HT1080 (cell line): ENCODE measurements around the gene VARS1. TPM values are rescaled to one million over a fixed set of nuclear protein-coding genes. Genes with fewer than 3 reads are reported as not detected.
"Not testable (repeated sequence)": the region's sequence is repeated elsewhere in the genome, so short reads cannot be mapped to it uniquely, and the experiment has no call there.

ENCODE experiments used
- DNase-seq: peaks from one replicate; pipeline ENCODE4 v3.0.0-alpha.2; 2015; ENCODE audit warnings: low read depth
- total RNA-seq: library from RNA; depleted of rRNA; stranded (reverse); fragments of >200 nt; shearing (Covaris generic); gene quantifications from 2 replicates; pipeline ENCODE4 v1.2.3, GENCODE V29; 2014

The VARS1 gene
- total RNA-seq, 1 experiment from 2014 or later, result 76.4 TPM

- DNase-seq, result peak; percentile 52
Observed at GRCh38 chr6:31822036-31822821, 26.7 kb upstream of the VARS1 start.

DNA sequence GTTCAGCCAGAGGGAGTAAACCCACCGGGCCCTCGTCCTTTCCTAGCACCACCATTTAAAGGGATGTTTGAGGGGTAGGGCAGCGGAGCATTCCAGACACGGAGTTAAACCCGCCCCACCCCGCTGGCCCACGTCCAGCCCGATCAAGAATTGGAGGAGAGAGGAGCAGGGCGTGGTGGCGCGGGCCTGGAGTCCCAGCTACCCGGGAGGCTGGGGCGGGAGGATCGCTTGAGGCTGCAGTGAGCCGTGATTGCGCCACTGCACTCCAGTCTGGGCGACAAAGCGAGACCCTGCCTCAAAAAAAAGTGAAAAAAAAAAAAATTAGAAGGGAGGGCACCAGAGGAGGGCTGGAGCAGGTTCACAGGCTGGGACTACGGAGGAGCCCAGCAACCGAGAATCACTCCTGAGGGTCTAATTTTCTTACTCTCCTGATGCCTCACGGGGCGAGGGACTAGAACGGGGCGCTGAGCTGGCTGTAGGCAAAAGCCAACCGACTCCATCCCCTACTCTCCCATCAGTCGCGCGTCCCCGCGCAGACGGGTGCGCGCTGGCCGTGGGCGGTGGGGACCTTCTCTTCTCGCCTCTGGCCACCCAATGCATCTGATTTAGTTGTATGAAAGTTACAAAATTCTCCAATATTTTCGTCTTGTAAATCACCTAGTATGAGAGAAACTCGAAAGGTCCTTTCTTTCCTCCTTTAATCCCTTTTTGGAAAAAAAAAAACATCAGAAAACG lies 25.9 kb upstream of the VARS1 start:
- peak; percentile 53 for DNase-seq

DNA sequence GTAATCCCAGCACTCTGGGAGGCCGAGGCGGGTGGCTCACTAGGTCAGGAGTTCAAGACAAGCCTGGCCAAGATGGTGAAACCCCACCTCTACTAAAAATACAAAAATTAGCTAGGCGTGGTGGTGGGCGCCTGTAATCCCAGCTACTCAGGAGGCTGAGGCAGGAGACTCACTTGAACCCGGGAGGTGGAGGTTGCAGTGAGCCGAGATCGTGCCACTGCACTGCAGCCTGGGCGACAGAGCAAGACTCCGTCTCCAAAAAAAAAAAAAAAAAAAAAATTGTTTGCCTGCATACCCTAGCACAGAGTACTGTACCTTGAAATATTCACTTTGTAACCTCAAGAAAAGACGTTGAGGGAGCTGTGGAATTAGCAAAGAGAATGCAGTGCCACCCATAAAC lies 24.8 kb upstream of the VARS1 start:
- not testable (repeated sequence) for DNase-seq

- DNase-seq, result no peak
Observed at GRCh38 chr6:31819871-31820299, 24.3 kb upstream of the VARS1 start.

DNA sequence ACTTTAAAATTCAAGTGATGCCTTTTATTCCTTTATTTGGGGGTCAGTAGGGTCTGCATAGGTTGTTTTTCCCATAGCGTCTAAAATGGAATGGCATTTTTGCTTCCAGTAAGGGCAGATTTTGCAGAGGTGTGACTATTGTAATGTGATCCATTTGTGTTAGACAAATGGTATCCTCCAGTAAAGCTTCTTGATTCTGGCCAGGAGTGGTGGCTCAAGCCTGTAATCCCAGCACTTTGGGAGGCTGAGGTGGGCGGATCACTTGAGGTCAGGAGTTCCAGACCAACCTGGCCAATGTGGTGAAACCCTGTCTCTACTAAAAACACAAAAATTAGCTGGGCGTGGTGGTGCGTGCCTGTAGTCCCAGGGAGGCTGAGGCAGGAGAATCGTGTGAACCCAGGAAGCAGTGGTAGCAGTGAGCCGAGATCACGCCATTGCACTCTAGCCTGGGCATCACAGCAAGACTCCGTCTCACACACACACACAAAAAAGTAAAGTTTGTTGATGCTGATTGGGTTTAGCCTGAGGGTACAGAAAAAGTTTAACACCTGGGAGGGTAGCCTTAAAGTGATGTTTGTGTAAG lies 22.5 kb upstream of the VARS1 start:
- not testable (repeated sequence) for DNase-seq

DNA sequence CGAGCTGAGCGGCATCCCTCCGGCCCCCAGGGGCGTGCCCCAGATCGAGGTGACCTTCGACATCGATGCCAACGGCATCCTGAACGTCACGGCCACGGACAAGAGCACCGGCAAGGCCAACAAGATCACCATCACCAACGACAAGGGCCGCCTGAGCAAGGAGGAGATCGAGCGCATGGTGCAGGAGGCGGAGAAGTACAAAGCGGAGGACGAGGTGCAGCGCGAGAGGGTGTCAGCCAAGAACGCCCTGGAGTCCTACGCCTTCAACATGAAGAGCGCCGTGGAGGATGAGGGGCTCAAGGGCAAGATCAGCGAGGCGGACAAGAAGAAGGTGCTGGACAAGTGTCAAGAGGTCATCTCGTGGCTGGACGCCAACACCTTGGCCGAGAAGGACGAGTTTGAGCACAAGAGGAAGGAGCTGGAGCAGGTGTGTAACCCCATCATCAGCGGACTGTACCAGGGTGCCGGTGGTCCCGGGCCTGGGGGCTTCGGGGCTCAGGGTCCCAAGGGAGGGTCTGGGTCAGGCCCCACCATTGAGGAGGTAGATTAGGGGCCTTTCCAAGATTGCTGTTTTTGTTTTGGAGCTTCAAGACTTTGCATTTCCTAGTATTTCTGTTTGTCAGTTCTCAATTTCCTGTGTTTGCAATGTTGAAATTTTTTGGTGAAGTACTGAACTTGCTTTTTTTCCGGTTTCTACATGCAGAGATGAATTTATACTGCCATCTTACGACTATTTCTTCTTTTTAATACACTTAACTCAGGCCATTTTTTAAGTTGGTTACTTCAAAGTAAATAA lies 21.8 kb upstream of the VARS1 start:
- not testable (repeated sequence) for DNase-seq

DNA sequence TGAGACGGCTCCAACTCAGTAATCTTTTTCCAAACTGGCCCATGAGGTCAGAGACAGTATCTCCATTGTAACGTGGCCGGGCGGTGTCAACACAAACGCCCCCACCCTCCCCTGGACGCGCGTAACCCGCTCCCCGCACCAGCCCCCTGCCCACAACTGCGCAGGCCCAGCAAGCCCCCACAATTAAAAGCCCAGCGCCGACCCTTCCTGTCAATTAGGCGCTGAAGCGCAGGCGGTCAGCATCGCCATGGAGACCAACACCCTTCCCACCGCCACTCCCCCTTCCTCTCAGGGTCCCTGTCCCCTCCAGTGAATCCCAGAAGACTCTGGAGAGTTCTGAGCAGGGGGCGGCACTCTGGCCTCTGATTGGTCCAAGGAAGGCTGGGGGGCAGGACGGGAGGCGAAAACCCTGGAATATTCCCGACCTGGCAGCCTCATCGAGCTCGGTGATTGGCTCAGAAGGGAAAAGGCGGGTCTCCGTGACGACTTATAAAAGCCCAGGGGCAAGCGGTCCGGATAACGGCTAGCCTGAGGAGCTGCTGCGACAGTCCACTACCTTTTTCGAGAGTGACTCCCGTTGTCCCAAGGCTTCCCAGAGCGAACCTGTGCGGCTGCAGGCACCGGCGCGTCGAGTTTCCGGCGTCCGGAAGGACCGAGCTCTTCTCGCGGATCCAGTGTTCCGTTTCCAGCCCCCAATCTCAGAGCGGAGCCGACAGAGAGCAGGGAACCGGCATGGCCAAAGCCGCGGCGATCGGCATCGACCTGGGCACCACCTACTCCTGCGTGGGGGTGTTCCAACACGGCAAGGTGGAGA lies 19.7 kb upstream of the VARS1 start, which contains the start of the genes HSPA1A and HSPA1L:
TSS of gene HSPA1A (plus strand) at position 519 of the 814 bp plus-strand sequence. CDS start at position 733, 214 bp downstream.
TSS of gene HSPA1L (minus strand) at position 259 of the 814 bp plus-strand sequence. CDS start 3,311 bp downstream, outside the sequence.
- DNase-seq, result peak; percentile 97

- DNase-seq, result peak; percentile 92
Observed at GRCh38 chr6:31814677-31815024, 19.1 kb upstream of the VARS1 start.

DNA sequence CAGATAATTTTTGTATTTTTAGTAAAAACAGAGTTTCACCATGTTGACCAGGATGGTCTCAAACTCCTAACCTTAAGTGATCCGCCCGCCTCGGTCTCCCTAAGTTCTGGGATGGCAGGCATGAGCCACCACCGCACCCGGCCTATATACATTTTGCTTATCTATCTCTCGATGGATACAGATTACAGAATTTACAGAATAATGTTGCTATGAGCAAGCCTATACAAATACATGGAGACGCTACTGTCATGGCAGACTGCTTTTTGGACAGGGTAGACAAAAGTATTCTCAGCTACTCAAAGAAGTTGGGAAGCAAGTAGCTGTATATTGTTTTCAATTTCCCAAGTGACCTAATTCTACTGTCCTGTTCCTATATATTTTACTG lies 17.9 kb upstream of the VARS1 start:
- DNase-seq, result no peak

DNA sequence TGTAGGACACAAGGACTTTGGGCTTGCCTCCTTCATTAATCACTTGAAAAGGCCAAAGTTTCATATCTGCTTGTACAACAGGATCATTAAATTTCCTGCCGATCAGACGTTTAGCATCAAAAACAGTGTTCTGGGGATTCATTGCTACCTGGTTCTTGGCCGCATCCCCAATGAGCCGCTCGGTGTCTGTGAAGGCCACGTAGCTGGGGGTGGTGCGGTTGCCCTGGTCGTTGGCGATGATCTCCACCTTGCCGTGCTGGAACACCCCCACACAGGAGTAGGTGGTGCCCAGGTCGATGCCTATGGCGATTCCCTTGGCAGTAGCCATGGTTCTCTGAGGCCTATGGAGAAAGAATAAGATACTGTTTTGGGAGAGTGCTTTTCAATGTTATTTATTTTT lies 16.1 kb upstream of the VARS1 start:
- DNase-seq, result no peak

DNA sequence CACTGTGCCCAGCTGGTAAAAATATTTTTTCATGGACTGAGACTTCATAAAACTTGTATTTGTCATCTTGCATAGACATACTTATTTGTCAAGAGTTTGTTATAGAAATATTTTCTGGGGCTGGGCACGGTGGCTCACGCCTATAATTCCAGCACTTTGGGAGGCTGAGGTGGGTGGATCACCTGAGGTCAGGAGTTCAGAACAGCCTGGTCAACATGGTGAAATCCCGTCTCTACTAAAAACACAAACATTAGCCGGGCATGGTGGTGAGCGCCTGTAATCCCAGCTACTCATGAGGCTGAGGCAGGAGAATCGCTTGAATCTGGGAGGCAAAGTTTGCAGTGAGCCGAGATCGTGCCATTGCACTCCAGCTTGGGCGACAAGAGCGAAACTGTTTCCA lies 13.0 kb upstream of the VARS1 start:
- not testable (repeated sequence) for DNase-seq

GRCh38 chr6:31806470-31807272 lies 11.1 kb upstream of the VARS1 start, which contains the start of gene LSM2:
Gene LSM2 (minus strand): TSS chr6:31806966. CDS start chr6:31806757, 209 bp downstream.
- DNase-seq, result peak; percentile 98

DNA sequence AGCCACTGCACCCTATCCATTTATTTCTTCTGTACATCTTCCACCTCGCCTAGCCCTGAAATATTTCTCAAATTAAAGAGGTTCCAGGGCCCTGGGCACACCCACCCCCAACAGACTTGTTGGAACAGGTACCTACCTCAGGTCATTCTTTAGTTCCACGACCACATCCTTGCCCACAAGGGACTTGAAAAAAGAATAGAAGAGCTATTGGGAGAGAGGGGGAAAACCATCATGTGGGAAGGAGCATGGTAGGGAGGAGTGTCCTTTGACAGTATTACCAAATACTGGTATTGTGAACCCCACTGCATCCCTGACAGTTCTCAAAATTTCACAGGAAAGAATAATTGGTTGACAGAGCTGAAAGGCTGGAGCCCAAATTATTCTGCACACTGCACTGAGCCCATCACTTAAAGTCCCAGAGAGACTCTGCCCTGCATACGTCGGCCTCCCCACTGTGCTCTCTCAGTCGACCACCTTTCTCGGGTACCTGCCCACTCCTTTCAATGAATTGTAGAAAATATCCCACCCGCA lies 10.5 kb upstream of the VARS1 start:
- DNase-seq, result no peak

GRCh38 chr6:31801031-31801927 lies 5.7 kb upstream of the VARS1 start:
- not testable (repeated sequence) for DNase-seq

GRCh38 chr6:31799781-31800180 lies 4.2 kb upstream of the VARS1 start:
- DNase-seq, result no peak

DNA sequence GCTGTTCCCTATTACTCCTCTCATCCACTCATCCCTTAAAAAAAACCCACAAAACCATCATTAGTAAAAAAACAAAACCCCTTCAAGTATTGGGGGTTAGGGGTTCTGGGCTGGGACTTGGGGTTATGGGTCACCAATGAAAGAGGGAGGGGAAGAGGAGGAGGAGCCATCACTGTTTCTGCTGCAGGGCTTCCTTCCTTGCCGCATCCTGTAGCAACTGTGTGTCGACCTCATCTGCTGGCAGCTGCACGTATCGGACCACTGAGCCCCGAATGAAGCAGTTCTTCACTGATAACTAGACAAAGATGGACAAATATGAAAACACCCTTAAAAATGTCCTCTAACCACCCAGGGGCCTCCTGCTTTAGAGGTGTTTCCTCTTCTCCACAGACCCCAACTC lies 2.0 kb upstream of the VARS1 start:
- no peak for DNase-seq

GRCh38 chr6:31796993-31797385 lies 1.4 kb upstream of the VARS1 start:
- DNase-seq, result no peak
